NCI-H446 treated with DMSO at 0.1 percent for 48 hours (cell line): Measurements from ENCODE around the gene SAPCD2.
"Not testable (repeated sequence)": the region's sequence is repeated elsewhere in the genome, so short reads cannot be mapped to it uniquely, and the experiment has no call there.

Source experiments
- DNase-seq: peaks from one replicate; lab custom pipeline; 2025; lab: John Stamatoyannopoulos, UW

Gene SAPCD2

DNA sequence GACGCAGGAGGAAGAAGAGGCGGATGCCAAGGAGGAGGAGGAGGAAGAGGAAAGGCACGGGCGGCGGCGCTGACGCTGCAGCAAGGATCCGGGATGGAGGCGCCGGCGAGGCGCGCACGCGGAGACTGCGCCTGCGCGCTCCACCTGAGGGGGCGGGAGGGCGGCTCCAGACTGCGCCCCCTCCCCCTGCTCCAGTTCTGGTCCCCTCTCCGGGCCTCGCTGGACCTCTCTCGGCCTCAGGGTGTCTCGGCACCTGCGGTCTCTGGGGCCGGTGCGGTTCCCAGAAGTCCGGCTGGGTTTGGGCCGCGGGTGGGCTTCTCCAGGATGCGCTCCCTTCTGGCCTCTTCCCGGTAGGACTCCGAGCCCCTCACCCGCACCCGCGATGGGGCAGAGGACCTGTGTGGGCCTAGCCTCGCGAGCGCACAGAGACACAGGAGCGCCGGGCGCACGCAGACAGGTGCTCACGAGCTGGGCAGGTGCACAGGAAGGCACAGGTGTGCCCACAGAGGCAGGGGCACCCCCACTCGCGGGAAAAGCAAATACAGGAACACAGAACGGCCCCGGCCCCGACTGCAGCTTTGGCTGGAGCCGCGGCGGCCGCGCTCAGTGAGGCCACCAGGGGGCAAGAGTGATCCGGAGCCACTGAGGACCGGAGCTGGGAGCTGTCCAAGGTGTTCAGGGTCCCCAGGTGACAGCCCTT is 24.1 kb downstream of the SAPCD2 start, which contains the start of gene NPDC1:
Gene NPDC1, minus strand, starts transcription at position 90 of the 700 bp plus-strand sequence. CDS start 188 bp downstream, outside the sequence.
- no peak for DNase-seq

DNA sequence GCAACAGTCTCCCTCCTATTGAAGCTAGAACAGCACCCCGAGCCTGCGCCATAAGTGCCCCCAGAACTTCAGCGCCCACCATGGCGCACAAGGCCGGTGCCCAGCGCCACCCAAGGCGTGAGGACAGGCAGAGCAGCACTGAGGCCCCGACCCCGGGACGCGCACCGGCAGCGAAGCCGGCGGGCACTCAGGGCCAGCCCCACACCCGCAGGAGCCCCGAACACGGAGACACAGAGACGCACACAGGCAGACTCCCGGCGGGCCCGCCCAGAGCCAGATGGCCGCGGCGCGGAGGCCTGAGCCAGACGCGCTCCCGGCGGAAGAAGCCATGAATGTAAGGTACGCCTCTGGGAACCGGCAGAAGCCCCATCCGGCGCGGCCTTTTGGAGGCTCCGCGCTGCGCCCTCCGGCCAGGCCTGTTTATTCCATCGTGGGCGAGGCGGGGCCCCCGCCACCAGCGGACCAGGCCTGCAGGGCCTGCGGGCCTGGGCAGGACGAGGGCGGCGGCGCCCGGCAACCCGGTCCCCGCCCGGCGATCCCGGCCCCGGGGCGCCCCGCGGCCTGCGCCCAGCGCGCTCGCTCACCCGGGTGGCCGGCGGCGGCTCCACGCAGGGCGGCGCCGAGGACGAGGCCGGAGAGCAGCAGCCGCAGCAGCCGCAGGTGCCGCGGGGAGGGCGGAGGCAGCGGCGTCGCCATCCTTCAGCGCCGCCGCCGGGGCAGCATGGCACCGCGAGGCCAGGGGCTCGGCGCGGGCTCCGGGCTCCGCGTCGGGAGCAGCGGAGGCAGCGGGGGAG is 24.9 kb downstream of the SAPCD2 start:
- DNase-seq = no peak

DNA sequence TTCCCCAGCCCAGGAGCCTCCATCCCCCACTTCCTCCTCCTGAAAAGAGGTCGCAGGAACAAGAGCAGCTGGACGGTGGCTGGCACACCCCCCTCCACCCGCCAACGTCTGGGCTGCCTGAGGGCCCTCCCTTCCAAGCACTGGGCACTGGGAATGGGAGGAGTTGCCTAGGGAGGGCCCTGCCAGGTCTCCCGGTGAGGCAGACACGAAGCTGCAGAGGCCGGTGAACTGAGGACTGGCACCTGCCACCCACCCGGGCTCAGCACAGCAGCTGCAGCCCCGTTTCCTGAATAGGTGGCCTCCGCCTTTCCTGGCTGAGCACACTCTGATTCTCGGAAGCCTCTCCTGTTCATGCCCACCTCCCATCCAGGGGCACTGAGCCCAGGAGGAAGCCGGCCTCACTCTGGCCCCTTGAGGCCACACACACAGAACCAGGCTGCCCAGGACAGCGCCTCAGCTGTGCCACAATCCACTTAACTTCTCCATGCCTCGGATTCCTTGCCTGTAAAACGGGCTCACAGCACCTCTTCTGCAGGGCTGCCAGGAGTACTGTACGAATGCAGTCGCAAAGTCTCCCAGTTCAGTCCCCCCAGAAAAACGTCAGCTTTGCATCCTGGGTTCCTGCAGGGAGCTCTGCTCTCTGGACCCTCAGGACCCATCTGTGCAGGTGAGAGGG is 25.7 kb downstream of the SAPCD2 start:
- no peak for DNase-seq

DNA sequence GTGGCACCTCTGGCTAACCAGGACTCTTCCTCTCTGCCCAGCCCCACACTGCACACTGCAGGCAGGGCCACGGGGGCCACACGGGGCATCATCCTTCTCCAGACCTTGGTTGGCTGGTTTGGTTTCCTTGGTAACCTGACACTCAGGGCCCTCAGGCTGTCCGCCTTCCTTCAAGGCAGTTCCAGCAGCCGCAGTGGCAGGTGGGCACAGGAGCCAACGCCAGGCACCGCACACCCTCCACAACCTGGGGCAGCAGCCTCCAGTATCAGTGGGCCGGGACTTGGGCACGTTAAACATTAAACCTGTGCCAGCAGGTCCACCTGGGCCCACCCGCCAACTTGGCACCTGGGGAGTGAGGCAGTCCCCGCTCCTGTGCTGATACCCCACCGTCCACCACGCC is 26.3 kb downstream of the SAPCD2 start:
- DNase-seq = no peak

DNA sequence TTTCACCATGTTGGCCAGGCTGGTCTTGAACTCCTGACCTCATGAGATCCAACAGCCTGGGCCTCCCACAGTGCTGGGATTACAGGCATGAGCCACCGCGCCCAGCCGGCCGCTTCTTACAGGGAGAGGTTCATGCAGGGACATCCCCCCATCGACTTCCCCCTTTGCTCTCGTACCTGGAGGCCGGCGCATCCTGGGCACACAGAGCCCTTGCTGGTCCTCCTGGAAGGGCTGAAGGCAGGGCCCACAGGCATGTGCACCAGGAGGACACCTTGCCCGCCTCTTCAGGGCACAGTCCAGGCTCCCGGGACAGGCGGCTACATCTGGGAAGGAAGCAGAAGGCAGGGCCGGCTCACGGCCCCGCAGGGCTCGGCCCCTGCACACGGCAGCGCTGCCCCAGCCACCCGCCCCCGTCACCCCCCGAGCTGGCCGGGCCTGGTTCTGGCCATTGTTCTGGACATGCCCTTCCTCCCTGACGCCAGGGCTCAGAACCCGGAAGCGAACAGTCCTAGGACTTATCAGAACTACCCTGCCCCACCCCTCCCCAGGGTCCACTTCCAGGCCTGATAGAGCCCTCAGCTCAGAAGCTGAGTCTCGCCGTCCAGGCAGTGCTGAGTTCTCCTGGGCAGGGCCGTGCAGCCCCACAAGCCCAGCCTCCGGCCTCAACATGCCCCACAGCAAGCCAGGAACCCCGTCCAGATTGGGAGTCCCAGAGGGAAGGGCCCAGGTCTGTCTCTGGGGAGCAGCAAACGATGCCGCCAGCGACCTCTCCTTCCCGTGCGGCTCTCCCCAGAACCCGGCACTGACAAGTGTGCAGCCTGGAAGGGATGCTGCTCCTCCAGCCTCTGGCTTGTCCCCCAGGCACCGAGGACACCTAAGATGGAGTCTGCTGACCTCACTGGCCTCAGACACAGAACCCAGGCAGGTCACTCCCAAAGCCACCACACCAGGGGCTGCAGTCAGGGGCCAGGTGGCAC is 27.3 kb downstream of the SAPCD2 start:
- DNase-seq = no peak

DNA sequence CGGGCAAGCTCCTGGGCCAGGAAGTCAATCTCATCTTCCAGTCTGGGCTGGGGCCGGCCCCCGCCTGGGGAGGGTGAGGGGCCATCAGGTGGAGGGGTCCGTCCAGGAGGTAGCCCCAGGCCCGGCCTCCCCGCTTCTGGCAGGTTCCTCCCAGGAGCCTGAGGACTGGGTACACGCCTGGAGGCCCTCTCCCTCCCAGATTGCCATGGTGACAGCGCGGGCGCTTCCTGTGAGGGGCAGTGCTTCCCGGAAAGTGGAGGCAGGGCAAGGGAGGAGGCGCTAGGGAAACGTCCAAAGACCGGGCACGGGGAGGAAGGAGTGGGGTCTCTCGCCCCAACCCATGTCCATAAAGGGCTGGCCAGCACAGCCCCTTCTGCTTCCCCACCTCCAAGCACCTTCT is 29.2 kb downstream of the SAPCD2 start:
- no peak for DNase-seq

DNA sequence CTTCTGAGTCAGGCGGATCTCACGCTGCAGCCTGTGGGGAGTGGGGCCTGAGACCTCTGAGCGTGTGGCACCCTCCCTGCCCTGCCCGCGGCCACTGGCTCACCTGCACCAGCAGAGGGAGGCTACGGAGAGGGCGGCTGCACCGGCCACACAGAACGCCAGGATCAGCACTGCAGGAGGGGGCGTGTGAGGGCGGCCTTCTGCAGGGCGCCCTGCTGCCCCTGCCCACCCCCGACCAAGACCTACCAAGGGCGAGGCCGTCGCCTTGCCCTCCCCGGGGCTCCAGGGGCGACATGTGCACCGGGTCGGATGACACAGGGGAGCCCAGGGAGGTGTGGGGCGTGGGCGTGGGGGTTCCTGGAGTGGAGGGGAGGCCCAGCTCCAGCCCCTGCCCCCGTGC is 29.8 kb downstream of the SAPCD2 start:
- DNase-seq = no peak

DNA sequence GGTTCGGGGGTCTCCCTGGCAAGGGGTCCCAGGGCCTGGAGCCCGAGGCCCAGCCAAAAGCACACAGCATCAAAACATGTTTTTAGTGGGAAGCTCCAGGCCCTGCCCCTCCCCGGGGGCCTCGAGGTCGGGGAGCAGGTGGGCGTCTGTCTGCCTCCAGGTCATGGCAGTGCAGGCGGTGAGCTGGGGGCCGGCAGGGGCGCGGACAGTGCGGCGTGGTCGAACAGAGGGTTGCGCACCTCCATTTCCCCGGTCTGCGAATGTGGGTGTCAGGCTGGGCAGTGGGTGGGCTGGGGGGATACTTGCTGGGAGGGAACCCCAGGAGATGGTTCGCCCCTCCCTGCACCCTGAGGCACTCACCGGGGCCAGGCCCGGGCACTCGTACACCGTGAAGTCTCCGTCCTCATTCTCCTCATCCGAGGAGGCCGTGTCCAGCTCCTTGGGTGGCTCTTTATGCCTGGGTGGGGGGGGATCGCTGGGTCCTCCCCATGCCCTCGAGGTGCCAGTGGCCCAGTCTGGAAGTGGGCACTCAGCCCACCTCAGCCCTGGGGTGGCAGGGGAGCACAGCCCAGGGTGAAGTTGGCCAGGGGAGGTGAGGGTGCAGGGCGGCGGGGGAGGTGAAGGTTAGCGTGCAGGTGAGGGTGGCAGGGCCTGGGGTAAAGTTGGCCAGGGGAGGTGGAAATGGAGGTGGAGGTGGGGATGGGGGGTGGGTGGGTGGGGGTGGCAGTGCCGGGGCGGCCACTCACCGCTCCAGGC is 30.6 kb downstream of the SAPCD2 start:
- no peak for DNase-seq

DNA sequence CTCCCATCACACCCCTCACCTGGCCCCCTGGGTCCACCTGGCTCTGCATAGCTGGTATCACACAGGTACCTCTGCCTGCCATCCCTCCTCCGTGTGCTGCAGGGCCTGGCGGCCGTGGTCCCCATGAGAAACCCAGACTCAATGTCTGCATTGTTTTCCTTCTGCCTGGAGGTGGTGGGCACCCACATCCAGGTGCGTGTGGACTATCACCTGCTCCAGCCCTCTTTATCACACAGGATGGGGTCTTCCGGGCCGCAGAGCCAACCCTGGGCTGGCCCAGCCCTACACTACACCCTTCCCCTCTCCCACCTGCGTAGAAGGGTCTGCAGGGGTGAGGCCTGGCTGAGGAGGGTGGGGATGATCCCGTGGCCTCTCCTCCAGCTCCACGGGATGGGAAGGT is 31.4 kb downstream of the SAPCD2 start:
- DNase-seq = no peak

DNA sequence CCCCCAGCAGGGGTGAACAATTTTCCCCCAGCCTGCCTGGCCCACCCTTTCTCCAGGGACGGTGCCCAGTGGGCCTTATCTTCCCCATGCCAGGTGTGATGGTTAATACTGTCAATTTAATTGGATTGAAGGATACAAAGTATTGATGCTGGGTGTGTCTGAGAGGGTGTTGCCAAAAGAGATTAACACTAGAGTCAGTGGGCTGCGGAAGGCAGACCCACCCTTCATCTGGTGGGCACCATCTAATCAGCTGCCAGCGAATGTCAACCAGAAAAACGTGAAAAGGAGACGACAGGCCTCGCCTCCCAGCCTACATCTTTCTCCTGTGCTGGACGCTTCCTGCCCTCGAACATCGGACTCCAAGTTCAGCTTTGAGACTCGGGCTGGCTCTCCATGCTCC is 32.9 kb downstream of the SAPCD2 start:
- DNase-seq = no peak

DNA sequence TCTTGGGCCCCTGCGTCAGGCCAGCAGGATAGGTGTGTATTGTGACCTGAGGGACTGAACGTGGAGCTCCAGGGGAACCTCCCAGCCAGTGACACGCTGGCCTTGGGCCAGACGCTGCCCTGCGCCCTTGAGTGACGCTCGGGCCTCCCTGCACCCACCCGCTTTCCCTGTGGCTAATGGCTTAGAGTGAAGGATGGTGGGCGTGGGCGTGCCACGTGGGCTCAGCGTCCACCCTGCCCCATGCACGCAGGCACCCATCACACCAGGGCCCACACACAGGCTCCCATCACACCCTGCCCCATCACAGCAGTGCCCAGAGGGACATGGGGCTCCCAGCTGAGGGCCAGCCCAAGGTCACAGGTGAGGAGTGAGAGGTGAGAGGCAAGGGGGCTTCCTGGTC is 33.3 kb downstream of the SAPCD2 start:
- no peak for DNase-seq

DNA sequence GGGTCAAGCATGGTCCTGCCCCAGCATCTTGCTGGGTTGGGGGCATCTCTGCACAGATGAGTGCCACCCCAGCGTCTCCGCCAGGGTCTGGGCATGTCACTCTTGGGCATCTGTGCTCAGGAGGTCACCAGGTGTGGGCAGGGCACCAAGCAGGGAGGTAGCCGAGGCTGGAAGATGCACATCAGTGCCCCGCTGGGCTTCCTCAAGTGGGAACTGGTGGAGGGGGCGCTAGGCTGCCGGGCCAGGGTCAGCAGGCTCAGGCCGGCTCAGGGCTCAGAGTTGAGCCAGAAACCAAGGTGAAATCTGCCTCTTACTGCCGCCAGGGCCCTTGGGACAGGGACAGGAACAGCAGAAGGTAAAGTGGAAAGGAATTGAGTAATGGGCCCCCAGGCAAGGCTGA is 34.4 kb downstream of the SAPCD2 start:
- no peak for DNase-seq

DNA sequence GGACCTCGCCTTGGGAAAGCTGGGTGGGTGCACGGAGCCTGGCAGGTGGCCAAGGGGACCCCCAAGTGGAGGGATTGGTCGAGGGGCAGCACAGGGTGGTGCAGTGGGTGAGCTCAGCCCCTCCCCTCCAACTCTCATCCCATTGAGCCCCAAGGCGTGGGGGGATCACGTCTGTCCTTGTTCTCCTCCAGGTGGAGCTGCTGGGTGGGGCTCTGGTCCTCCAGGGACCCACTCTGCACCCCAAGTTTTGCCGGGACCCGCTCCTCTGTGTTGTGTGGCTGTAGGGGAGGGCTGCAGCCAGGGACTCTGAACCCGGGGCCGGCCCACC is 34.9 kb downstream of the SAPCD2 start:
- DNase-seq = no peak

DNA sequence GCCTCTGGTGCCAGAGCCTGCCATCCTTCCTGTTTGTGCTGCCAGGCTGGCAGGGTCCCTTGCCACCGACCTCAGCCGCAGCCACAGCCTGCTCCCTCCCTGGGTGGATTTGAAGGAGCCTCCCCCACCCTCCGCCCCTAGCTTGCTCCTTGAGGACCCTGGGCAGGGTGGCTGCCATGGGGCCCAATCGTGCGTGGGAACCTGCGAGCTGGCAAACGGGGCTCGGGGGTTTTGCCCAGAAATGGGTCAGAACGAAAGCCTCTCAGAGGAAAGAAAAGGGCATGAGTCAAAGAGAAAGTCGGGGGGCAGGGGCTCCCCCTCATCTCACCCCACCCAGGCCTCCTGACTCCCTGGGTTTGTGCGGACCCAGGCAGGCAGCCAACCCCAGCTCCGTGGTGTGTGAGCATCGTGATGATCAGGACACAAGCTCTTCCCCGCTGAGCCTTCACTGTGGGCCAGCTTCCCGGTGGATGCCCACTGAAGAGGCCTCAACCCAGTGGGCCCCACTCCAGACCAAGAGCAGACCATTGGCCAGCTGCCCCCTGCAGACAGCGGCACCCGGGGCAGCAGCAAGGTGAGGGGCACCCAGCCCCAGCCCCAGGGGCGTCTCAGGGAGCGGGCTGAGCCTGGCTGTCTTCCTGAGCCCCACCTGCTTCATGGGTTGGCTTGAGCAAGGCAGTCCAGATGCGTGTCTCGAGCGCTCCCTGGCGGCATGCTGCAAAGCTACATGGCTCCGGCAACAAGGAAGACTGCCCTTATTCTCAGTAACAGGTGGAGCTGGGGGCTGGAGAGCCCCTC is 35.4 kb downstream of the SAPCD2 start:
- peak; percentile 43 for DNase-seq

DNA sequence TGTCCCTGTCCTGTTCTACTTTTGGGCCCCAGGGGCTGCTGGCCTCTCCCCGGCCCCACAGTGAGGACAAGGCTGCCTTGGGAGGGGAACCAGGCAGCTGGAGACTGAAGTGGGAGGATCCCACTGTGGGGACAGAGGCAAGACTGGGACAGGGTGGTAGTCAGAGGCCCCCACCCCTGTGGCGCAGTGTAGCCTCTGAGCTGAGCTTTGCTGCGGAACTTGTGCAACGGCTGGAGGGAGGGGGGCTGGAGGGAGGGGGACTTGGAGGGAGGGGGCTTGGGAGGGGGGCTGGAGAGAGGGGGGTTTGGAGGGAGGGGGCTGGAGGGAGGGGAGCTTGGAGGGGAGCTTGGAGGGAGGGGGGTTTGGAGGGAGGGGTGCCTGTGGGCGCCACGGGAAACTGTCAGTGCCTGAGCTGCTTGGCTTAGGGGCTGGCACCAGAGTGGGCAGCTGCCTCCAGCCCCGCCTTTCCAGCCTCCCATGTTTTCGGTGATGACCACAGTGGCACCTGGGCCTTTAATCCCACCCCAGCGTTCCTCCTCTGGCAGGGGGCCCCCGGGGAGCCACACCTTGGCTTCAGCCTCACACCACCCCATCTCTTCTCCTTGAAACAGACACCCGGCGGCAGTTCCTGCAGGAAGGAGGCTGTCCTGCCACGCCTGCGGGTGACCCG is 36.2 kb downstream of the SAPCD2 start:
- DNase-seq = no peak

DNA sequence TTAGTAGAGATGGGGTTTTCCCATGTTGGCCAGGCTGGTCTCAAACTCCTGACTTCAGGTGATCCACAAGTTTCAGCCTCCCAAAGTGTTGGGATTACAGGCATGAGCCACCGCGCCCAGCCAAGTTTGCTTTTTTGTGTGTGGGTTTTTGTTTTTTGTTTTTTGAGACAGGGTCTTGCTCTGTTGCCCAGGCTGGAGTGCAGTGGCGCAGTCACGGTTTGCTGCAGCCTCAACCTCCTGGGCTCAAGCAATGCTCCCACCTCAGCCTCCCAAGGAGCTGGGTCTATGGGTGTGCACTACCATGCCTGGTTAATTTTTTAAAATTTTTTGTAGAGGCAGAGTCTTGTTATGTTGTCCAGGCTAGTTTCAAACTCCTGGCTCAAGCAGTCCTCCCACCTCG is 36.9 kb downstream of the SAPCD2 start:
- DNase-seq = not testable (repeated sequence)

DNA sequence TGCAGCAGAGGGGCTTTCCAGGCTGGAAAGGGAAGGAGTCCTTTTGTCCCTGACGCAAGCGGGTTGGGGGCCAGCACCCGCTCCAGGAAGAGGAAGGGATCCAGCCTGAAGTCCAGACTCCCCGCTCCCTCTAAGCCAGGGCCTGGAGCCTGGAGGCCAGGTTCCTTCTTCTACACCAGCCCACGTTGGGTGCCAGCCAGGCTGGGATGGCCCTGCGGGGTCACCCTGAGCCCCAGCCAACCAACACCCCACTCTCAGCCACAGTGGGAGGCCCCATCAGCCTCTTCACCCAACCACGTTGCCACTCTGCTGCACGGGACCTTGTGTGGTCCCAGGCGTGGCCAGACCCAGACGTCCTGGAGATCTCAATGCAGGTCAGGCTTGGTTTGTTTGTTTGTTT is 37.5 kb downstream of the SAPCD2 start:
- no peak for DNase-seq

DNA sequence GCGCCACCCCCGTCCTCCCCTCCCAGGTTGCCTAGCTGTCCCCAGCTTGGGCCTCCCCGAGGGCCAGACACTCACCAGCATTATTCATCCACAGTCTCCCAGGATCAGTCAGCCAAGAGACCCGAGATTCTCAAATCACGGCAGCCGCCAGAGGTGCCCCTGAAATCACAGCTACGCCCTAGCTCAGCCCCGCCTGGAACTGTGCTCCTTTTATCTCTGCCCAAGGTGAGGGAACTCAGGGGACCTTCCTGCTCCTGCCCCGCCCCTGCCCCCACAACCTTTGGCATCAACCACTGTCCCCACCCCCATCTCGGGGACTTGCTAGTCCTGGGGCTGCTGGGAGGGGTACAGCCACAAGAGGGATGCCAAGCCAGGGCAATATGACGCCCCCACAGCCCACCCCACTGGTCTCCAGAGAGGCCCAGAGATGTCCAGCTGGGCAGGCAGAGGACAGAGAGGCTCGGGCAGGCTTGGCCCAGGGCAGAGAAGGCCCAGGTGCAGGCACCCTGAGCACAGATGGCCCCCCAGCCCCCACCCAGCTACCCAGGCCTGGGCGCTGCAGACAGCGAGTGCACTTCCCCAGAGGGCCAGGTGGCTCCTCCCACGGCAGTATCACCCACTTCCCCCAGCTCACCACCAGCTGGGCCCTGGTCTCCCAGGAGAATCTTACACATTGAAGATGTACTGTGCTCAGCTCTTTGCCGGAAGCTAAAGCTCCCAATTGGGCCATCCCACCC is 38.3 kb downstream of the SAPCD2 start, which contains the start of gene FUT7:
Gene FUT7, minus strand, starts transcription at position 185 of the 737 bp plus-strand sequence. Its CDS starts 97 bp downstream, at position 88.
- DNase-seq = no peak
